Endothelial cell of umbilical vein (primary cell): Measurements from ENCODE around the gene MORC1. TPM values are rescaled to one million over a fixed set of nuclear protein-coding genes. Genes with fewer than 3 reads are reported as not detected.
"Not testable (repeated sequence)": the region's sequence is repeated elsewhere in the genome, so short reads cannot be mapped to it uniquely, and the experiment has no call there.

Source experiments
- BruUV-seq: library from RNA; stranded (reverse); fragments of 400-500 nt; replicated peaks from 2 replicates; lab custom pipeline; 2021; lab: Mats Ljungman, UMichigan
- CTCF ChIA-PET: fragments of 300-600, 350-600 bp; sonication (Branson Sonifier 250); formaldehyde crosslinking; loops from one replicate; lab custom pipeline; 2021; ENCODE audit warnings: antibody characterized with exemption, inconsistent platforms; lab: Charles Lee
- POLR2A ChIA-PET: fragments of 300-600, 350-600 bp; sonication (Branson Sonifier 250); formaldehyde crosslinking; loops from one replicate; lab custom pipeline; 2021; ENCODE audit warnings: antibody characterized with exemption, inconsistent platforms; lab: Charles Lee
- DNase-seq: peaks from one replicate; pipeline ENCODE4 v3.0.0-alpha.2; 2011; ENCODE audit warnings: low read depth, low spot score
- FAIRE-seq: peaks from 2 replicates; lab custom pipeline; 2011; peaks lifted over from hg19 to GRCh38; lab: Jason Lieb, UNC
- H2AFZ ChIP-seq: 2 replicates; pipeline ENCODE4 v1.6.0; 2012; ENCODE audit warnings: low read depth, low read length, control low read depth, inconsistent platforms
- H3K27ac ChIP-seq: 2 replicates; pipeline ENCODE4 v1.5.1; 2011; ENCODE audit warnings: low read depth, mild to moderate bottlenecking, control low read depth, low read length, moderate library complexity; ENCODE audit not compliant: insufficient read depth
- H3K27me3 ChIP-seq, 2 experiments: 2 replicates each; pipeline versions ENCODE4 v1.6.0 to v1.6.1; 2011; ENCODE audit warnings: low read length in 2 of 2, mixed read lengths in 1 of 2; ENCODE audit not compliant: control insufficient read depth in 2 of 2, insufficient read depth in 2 of 2
- H3K36me3 ChIP-seq, 2 experiments: 2 replicates in 1 of 2; 3 replicates in 1 of 2; pipeline ENCODE4 v1.5.1; 2011; ENCODE audit warnings: low read length in 2 of 2, mild to moderate bottlenecking in 1 of 2, moderate library complexity in 1 of 2; ENCODE audit not compliant: control insufficient read depth in 2 of 2, insufficient read depth in 2 of 2; ENCODE audit errors: extremely low read depth in 1 of 2
- H3K4me1 ChIP-seq: 3 replicates; pipeline ENCODE4 v1.5.1; 2011; ENCODE audit warnings: mild to moderate bottlenecking, low read length; ENCODE audit not compliant: control insufficient read depth, insufficient read depth; ENCODE audit errors: extremely low read depth
- H3K4me2 ChIP-seq: 2 replicates; pipeline ENCODE4 v1.6.1; 2011; ENCODE audit warnings: low read length, control low read depth, mixed read lengths; ENCODE audit not compliant: insufficient read depth
- H3K4me3 ChIP-seq, 3 experiments: fragments of 200-600 bp in 1 of 3; sonication (generic), shearing (Covaris generic) in 1 of 3; replicated peaks in 1 of 3; 2 replicates each; pipeline ENCODE4 v1.5.1; 2011 to 2016; ENCODE audit warnings: control low read depth in 3 of 3, low read length in 3 of 3, mild to moderate bottlenecking in 2 of 3, inconsistent platforms in 1 of 3, low read depth in 1 of 3, moderate library complexity in 1 of 3; ENCODE audit not compliant: insufficient read depth in 1 of 3
- H3K79me2 ChIP-seq: 2 replicates; pipeline ENCODE4 v1.6.0; 2012; ENCODE audit warnings: low read length, inconsistent platforms; ENCODE audit not compliant: control insufficient read depth, insufficient read depth
- H3K9ac ChIP-seq: replicated peaks from 2 replicates; pipeline ENCODE3; 2011; ENCODE audit warnings: low read length, control low read depth; ENCODE audit not compliant: insufficient read depth; ENCODE audit errors: extremely low read depth
- H3K9me1 ChIP-seq: replicated peaks from 3 replicates; pipeline ENCODE4 v1.6.0; 2011; ENCODE audit warnings: mild to moderate bottlenecking, low read length; ENCODE audit not compliant: control insufficient read depth, insufficient read depth; ENCODE audit errors: extremely low read depth
- H3K9me3 ChIP-seq: replicated peaks from 2 replicates; pipeline ENCODE4 v1.5.1; 2012; ENCODE audit warnings: low read length, inconsistent platforms; ENCODE audit not compliant: control insufficient read depth, insufficient read depth
- H4K20me1 ChIP-seq: replicated peaks from 2 replicates; pipeline ENCODE3; 2011; ENCODE audit warnings: mild to moderate bottlenecking, low read length; ENCODE audit not compliant: control insufficient read depth, insufficient read depth; ENCODE audit errors: extremely low read depth
- EZH2 ChIP-seq: IDR thresholded peaks from 2 replicates; pipeline ENCODE4 v1.6.1; 2012; ENCODE audit warnings: borderline replicate concordance, low read depth, mild to moderate bottlenecking, moderate library complexity, low read length, inconsistent platforms; ENCODE audit not compliant: severe bottlenecking
- FOS ChIP-seq: IDR thresholded peaks from 2 replicates; pipeline ENCODE4 v1.6.1; 2011; ENCODE audit warnings: mild to moderate bottlenecking, low read length, moderate library complexity, borderline replicate concordance; ENCODE audit not compliant: insufficient read depth
- GATA2 ChIP-seq: IDR thresholded peaks from 2 replicates; pipeline ENCODE4 v1.7.0; 2011; ENCODE audit warnings: low read depth, mild to moderate bottlenecking, moderate library complexity, mixed read lengths, low read length; ENCODE audit not compliant: insufficient read length, insufficient read depth
- JUN ChIP-seq: IDR thresholded peaks from 2 replicates; pipeline ENCODE4 v1.6.1; 2011; ENCODE audit warnings: borderline replicate concordance, low read depth; ENCODE audit not compliant: insufficient read length, insufficient read depth
- MYC ChIP-seq: IDR thresholded peaks from one replicate; pipeline ENCODE4 v1.6.1; 2011; ENCODE audit warnings: mild to moderate bottlenecking, low read depth, low read length
- POLR2A ChIP-seq: IDR thresholded peaks from 2 replicates; pipeline ENCODE4 v1.6.1; 2012; ENCODE audit warnings: low read depth, mild to moderate bottlenecking, control low read depth, low read length
- POLR2AphosphoS5 ChIP-seq: IDR thresholded peaks from 2 replicates; pipeline ENCODE4 v1.6.1; 2012; ENCODE audit warnings: low read depth, mild to moderate bottlenecking, control low read depth, low read length, moderate library complexity; ENCODE audit not compliant: insufficient read depth
- dilution Hi-C: fragments of 300-500 bp; cut with MboI; formaldehyde crosslinking; loops from one replicate; pipeline ENCODE4 v1.15.0; 2019; ENCODE audit warnings: low sequenced_read_pairs; ENCODE audit not compliant: extremely low pct_ligation_motif_present
- intact Hi-C: fragments of 100-400 bp; cut with micrococcal nuclease; formaldehyde crosslinking; loops from one replicate; pipeline ENCODE4 v1.10.0; 2022
- polyA plus RNA-seq, 4 experiments: library from polyadenylated mRNA; depleted of rRNA in 3 of 4; stranded (reverse) in 3 of 4; unstranded in 1 of 4; fragments of >200 nt; gene quantifications; 2 replicates each; pipeline versions ENCODE4 v1.2.1 to v1.2.3, GENCODE V29; 2011 to 2012; ENCODE audit warnings: missing spikeins in 1 of 4
- total RNA-seq: library from RNA; stranded (reverse); gene quantifications from 2 replicates; pipeline ENCODE4 v1.2.3, GENCODE V29; 2021
- TF ChIP-seq, protein P1 (sequence below): IDR thresholded peaks from 2 replicates; pipeline ENCODE4 v1.6.1; 2011; ENCODE audit not compliant: insufficient read depth, insufficient read length
- TF ChIP-seq, protein P2 (sequence below), 2 donors: IDR thresholded peaks; 1 replicate in 1 of 2; 2 replicates in 1 of 2; pipeline ENCODE4 v1.5.1; 2011; ENCODE audit warnings: low read length in 2 of 2, mild to moderate bottlenecking in 2 of 2, moderate library complexity in 2 of 2, control low read depth in 1 of 2, inconsistent platforms in 1 of 2, low read depth in 1 of 2; ENCODE audit not compliant: insufficient read depth in 1 of 2; ENCODE audit errors: extremely low read depth in 1 of 2

Gene MORC1
- total and polyA plus RNA-seq, 2 donors (not counting 3 experiments of a cell fraction or from before 2014, with no cell fraction given), result not detected

DNA sequence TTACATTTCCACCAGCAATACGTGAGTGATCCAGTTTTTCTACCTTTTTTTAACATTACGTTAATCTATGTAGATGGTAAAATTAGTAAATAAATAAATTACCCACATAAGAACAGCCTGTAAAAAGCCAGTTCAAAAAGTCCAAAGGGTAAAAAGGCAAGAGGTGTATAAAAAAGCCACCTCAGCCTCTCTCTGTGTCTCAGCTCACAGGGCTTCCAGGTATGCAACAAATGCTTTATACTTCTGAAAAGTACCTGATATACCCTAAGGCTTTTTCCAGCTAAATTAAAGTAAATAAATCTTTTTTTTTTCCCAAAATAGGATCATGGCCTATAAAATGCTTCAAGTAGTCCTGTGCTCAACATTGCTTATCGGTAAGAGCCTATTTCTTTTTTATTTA, 18.6 kb upstream of the MORC1 start, which contains the start of gene C3orf85:
Gene C3orf85 (plus strand): TSS at position 197 of the 400 bp plus-strand sequence. CDS start 129 bp downstream, at position 326.
- FAIRE-seq, result no peak
- Histone ChIP-seq H3K36me3 (no peaks in the 10 kb centered on the region), H3K9ac (no peak within 1 kb of the TSS), H3K27me3 (no peaks in the 10 kb centered on the region), H3K79me2 (no peaks in the 10 kb centered on the region), H3K4me3 (no peak within 1 kb of the TSS), H3K4me1 (no peaks in the 10 kb centered on the region), H3K27ac (no peak within 1 kb of the TSS), H3K9me3 (peaks cover 1% of the 10 kb centered on the region), H3K4me2 (no peak within 1 kb of the TSS), H3K9me1 (no peaks in the 10 kb centered on the region), H2AFZ (no peak within 1 kb of the TSS), H4K20me1 (no peaks in the 10 kb centered on the region)
- TF ChIP-seq EZH2, result no peak
- no peak for TF ChIP-seq FOS
- TF ChIP-seq JUN, result no peak
- no peak for TF ChIP-seq MYC
- TF ChIP-seq, protein P1, sequence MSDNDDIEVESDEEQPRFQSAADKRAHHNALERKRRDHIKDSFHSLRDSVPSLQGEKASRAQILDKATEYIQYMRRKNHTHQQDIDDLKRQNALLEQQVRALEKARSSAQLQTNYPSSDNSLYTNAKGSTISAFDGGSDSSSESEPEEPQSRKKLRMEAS, result no peak
- TF ChIP-seq POLR2A, result no peak
- TF ChIP-seq, protein P2, sequence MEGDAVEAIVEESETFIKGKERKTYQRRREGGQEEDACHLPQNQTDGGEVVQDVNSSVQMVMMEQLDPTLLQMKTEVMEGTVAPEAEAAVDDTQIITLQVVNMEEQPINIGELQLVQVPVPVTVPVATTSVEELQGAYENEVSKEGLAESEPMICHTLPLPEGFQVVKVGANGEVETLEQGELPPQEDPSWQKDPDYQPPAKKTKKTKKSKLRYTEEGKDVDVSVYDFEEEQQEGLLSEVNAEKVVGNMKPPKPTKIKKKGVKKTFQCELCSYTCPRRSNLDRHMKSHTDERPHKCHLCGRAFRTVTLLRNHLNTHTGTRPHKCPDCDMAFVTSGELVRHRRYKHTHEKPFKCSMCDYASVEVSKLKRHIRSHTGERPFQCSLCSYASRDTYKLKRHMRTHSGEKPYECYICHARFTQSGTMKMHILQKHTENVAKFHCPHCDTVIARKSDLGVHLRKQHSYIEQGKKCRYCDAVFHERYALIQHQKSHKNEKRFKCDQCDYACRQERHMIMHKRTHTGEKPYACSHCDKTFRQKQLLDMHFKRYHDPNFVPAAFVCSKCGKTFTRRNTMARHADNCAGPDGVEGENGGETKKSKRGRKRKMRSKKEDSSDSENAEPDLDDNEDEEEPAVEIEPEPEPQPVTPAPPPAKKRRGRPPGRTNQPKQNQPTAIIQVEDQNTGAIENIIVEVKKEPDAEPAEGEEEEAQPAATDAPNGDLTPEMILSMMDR (IDR thresholded peaks at IDR 0.05; ENCODE audit: extremely low read depth in 1 of 2, insufficient read depth in 1 of 2, low read depth in 1 of 2, low read length in 2 of 2), result no peak
- no peak for TF ChIP-seq GATA2
- no peak for TF ChIP-seq POLR2AphosphoS5
- ChIA-PET POLR2A (no interaction called here), CTCF (no interaction called here)
- intact Hi-C loops (no loop called here), dilution Hi-C loops (no loop called here)
- DNase-seq, result no peak
- no TSS peak for BruUV-seq

- CTCF ChIA-PET, H2AFZ ChIP-seq, H3K4me2 ChIP-seq, H3K9me1 ChIP-seq, H3K4me3 ChIP-seq, DNase-seq, H4K20me1 ChIP-seq, dilution Hi-C loops, H3K36me3 ChIP-seq, H3K79me2 ChIP-seq, H3K9ac ChIP-seq, BruUV-seq, intact Hi-C loops, H3K27me3 ChIP-seq, POLR2A ChIA-PET, H3K27ac ChIP-seq, H3K9me3 ChIP-seq, H3K4me1 ChIP-seq, FAIRE-seq: not testable (repeated sequence)
These were observed 15.5 kb upstream of the MORC1 start for GRCh38 chr3:109133474-109133816.
